ENCODE data around the gene NARF.
A peak's percentile ranks its signal among the peaks of the same experiment; 100 is the strongest.

The NARF gene

DNA sequence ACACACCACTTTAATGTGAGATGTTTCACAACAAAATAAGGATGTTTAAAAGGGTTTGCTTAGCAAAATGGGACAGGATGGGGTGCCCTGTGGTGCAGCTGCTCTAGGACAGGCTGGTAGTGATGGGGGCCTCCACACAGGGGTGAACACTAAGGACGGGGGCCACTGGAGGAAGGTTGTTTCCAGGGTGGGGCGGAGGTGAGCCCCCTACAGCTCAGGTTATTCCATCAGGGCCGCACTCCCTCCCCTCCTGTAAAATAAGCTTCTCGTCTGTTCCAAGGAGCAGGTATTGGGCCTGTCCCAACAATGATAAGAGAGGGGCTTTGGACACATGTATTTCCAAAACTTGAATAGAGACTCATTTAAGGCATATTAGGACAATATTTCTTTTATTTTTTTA, 42.3 kb upstream of the NARF start:
- Histone ChIP-seq H3K4me1 (ENCODE audit: control insufficient read depth, low read length) (peaks cover 17% of the 10 kb centered on the region), H3K9me3 (ENCODE audit: control insufficient read depth, insufficient read depth, low read length) (no peaks in the 10 kb centered on the region), H3K4me2 (ENCODE audit: low read length) (no peak overlapping the region), H3K36me3 (ENCODE audit: control insufficient read depth, low read length) (peaks cover 9% of the 10 kb centered on the region), H3K4me3 (ENCODE audit: low read length) (no peak overlapping the region), H3F3A (ENCODE audit: control insufficient read depth, insufficient read depth) (no peaks in the 10 kb centered on the region; the same call in 1 of the 2 replicates), H3K27me3 (ENCODE audit: control insufficient read depth, low read length) (no peaks in the 10 kb centered on the region), H4K20me1 (ENCODE audit: control insufficient read depth, insufficient read depth, low read depth, low read length) (peaks cover 8% of the 10 kb centered on the region), H3K79me2 (ENCODE audit: control insufficient read depth, low read length) (peaks cover 16% of the 10 kb centered on the region), H3K9me2 (replicated peaks; ENCODE audit: control insufficient read depth, low read length) (no peaks in the 10 kb centered on the region), H3K27ac (ENCODE audit: low read depth, low read length) (no peak overlapping the region)
- no peak for TF ChIP-seq EZH2phosphoT487 (IDR thresholded peaks at IDR 0.05; ENCODE audit: borderline replicate concordance, low read length)
- TF ChIP-seq, protein P1, sequence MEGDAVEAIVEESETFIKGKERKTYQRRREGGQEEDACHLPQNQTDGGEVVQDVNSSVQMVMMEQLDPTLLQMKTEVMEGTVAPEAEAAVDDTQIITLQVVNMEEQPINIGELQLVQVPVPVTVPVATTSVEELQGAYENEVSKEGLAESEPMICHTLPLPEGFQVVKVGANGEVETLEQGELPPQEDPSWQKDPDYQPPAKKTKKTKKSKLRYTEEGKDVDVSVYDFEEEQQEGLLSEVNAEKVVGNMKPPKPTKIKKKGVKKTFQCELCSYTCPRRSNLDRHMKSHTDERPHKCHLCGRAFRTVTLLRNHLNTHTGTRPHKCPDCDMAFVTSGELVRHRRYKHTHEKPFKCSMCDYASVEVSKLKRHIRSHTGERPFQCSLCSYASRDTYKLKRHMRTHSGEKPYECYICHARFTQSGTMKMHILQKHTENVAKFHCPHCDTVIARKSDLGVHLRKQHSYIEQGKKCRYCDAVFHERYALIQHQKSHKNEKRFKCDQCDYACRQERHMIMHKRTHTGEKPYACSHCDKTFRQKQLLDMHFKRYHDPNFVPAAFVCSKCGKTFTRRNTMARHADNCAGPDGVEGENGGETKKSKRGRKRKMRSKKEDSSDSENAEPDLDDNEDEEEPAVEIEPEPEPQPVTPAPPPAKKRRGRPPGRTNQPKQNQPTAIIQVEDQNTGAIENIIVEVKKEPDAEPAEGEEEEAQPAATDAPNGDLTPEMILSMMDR (IDR thresholded peaks at IDR 0.05; ENCODE audit: low read depth, low read length, poor library complexity, severe bottlenecking), result no peak

DNA sequence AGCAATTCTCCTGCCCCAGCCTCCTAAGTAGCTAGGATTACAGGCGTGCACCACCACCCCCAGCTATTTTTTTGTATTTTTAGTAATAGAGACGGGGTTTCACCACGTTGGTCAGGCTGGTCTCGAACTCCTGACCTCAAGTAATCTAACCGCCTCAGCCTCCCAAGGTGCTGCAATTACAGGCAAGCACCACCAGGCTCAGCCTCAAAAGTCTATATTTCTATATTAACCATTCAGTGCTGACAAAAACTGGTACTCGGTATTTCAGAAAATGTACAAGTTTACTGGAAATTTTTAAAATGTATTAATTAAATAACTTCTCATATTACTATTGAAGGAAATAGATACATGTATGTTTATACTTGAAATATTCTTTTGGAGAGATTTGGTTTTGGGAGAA, 41.8 kb upstream of the NARF start:
- peaks cover 16% of the 10 kb centered on the region for H3K79me2 ChIP-seq (ENCODE audit: control insufficient read depth, low read length)
- no peaks in the 10 kb centered on the region for H3K27me3 ChIP-seq (ENCODE audit: control insufficient read depth, low read length)
- no peaks in the 10 kb centered on the region for H3K9me2 ChIP-seq (replicated peaks; ENCODE audit: control insufficient read depth, low read length)
- no peak overlapping the region for H3K4me2 ChIP-seq (ENCODE audit: low read length)
- peaks cover 8% of the 10 kb centered on the region for H4K20me1 ChIP-seq (ENCODE audit: control insufficient read depth, insufficient read depth, low read depth, low read length)
- no peak overlapping the region for H3K27ac ChIP-seq (ENCODE audit: low read depth, low read length)
- no peaks in the 10 kb centered on the region for H3K9me3 ChIP-seq (ENCODE audit: control insufficient read depth, insufficient read depth, low read length)
- H3K36me3 ChIP-seq (ENCODE audit: control insufficient read depth, low read length), result peaks cover 9% of the 10 kb centered on the region
- TF ChIP-seq, protein P1 (IDR thresholded peaks at IDR 0.05; ENCODE audit: low read depth, low read length, poor library complexity, severe bottlenecking), result no peak
- no peak for TF ChIP-seq EZH2phosphoT487 (IDR thresholded peaks at IDR 0.05; ENCODE audit: borderline replicate concordance, low read length)
- H3K4me1 ChIP-seq (ENCODE audit: control insufficient read depth, low read length), result peaks cover 17% of the 10 kb centered on the region
- H3K4me3 ChIP-seq (ENCODE audit: low read length), result no peak overlapping the region
- no peaks in the 10 kb centered on the region; the same call in 1 of the 2 replicates for H3F3A ChIP-seq (ENCODE audit: control insufficient read depth, insufficient read depth)

DNA sequence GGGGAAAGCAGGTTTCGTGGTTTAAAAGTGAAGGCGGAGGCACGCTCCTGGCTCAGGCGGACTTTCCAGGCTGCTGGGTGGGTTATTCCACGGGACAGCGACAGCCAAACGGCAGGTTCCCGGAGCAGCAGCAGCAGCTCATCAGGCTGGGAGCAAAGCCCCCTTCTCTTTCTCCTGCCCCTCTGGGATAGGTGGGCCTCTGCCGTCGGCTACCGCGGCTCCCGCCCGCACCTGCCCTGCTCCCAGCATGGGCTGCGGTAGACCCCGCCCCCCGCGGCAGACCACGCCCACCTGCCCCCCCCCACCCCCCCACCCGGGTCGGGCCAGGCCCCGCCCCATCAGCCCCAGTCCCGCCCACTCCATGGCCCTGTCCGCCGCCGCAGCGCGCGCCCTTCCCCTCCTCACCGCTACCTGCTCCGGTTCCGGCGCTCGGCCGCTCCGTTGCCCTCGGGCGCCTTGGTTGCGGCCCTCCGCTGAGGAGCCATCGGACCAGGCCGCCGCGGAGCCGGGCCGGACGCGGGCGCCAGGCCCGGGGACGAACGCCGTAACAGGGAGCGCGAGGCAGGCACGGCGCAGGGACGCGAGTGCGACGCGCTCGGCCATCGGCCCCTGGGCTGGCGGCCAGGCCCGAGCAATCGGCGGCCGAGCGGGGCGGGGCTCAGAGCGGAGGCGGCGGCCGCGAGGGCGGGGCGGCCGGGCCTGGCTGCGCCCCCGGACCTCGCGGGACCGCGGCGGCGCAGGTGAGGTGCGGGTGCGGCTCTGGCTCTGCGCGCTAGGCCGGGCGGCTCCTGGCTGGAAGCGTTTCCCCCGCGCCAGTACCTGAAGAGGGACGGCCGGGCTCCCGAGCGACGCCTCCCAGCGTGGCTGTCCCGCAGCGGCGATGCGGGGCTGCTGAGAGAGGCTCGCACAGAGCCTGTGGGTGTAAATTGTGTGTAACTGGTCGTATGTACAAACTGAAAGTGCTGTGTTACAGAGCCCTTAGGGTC, 40.2 kb upstream of the NARF start, which contains the start of the genes HEXD and OGFOD3:
Gene HEXD, plus strand, starts transcription at position 347 of the 986 bp plus-strand sequence. CDS start 1,453 bp downstream, outside the sequence.
Gene OGFOD3, minus strand, starts transcription at position 586 of the 986 bp plus-strand sequence. Its CDS starts 101 bp downstream, at position 485.
- no peaks in the 10 kb centered on the region; the same call in 1 of the 2 replicates for H3F3A ChIP-seq (ENCODE audit: control insufficient read depth, insufficient read depth)
- H3K9me3 ChIP-seq (ENCODE audit: control insufficient read depth, insufficient read depth, low read length), result no peaks in the 10 kb centered on the region
- no peaks in the 10 kb centered on the region for H3K27me3 ChIP-seq (ENCODE audit: control insufficient read depth, low read length)
- H3K27ac ChIP-seq (ENCODE audit: low read depth, low read length), result peak within 1 kb of the TSS; percentile 62
- no peaks in the 10 kb centered on the region for H3K9me2 ChIP-seq (replicated peaks; ENCODE audit: control insufficient read depth, low read length)
- peak within 1 kb of the TSS; percentile 96 for H3K4me3 ChIP-seq (ENCODE audit: low read length)
- peaks cover 17% of the 10 kb centered on the region for H3K4me1 ChIP-seq (ENCODE audit: control insufficient read depth, low read length)
- H3K36me3 ChIP-seq (ENCODE audit: control insufficient read depth, low read length), result peaks cover 9% of the 10 kb centered on the region
- TF ChIP-seq EZH2phosphoT487 (IDR thresholded peaks at IDR 0.05; ENCODE audit: borderline replicate concordance, low read length), result no peak
- TF ChIP-seq, protein P1 (IDR thresholded peaks at IDR 0.05; ENCODE audit: low read depth, low read length, poor library complexity, severe bottlenecking), result no peak
- peaks cover 8% of the 10 kb centered on the region for H4K20me1 ChIP-seq (ENCODE audit: control insufficient read depth, insufficient read depth, low read depth, low read length)
- peak within 1 kb of the TSS; percentile 96 for H3K4me2 ChIP-seq (ENCODE audit: low read length)
- peaks cover 16% of the 10 kb centered on the region for H3K79me2 ChIP-seq (ENCODE audit: control insufficient read depth, low read length)

Measured in DOHH2 (cell line).